HepG2 (cell line): ENCODE measurements around the gene EPB41L5. TPM values are rescaled to one million over a fixed set of nuclear protein-coding genes. Genes with fewer than 3 reads are reported as not detected.
A peak's percentile ranks its signal among the peaks of the same experiment; 100 is the strongest.

Source experiments
- ARID4A ChIP-seq: sonication (generic); formaldehyde crosslinking; IDR thresholded peaks from 2 replicates; pipeline ENCODE4 v1.5.0; 2020; ENCODE audit warnings: mild to moderate bottlenecking, missing genetic modification reagents, borderline replicate concordance
- BCL3 ChIP-seq: sonication (generic); formaldehyde crosslinking; IDR thresholded peaks from 2 replicates; pipeline ENCODE4 v1.5.1; 2020; ENCODE audit warnings: mild to moderate bottlenecking, missing genetic modification reagents, moderate library complexity
- CREBL2 ChIP-seq: sonication (generic); formaldehyde crosslinking; IDR thresholded peaks from 2 replicates; pipeline ENCODE4 v1.8.1; 2023; ENCODE audit warnings: missing genetic modification reagents, mild to moderate bottlenecking, borderline replicate concordance
- KLF13 ChIP-seq: sonication (generic); formaldehyde crosslinking; IDR thresholded peaks from 2 replicates; pipeline ENCODE4 v1.4.0; 2020; ENCODE audit warnings: mild to moderate bottlenecking, missing genetic modification reagents
- MTA1 ChIP-seq: sonication (generic); formaldehyde crosslinking; IDR thresholded peaks from 2 replicates; pipeline ENCODE4 v1.4.0; 2020; ENCODE audit warnings: missing genetic modification reagents, mild to moderate bottlenecking, borderline replicate concordance
- NFATC3 ChIP-seq: sonication (generic); formaldehyde crosslinking; IDR thresholded peaks from 2 replicates; pipeline ENCODE4 v1.5.1; 2020; ENCODE audit warnings: mild to moderate bottlenecking, missing genetic modification reagents
- SMAD1 ChIP-seq: sonication (generic); formaldehyde crosslinking; IDR thresholded peaks from 2 replicates; pipeline ENCODE4 v1.4.0; 2020; ENCODE audit warnings: missing genetic modification reagents, low read depth, mild to moderate bottlenecking, borderline replicate concordance
- ZBTB33 ChIP-seq: sonication (generic); formaldehyde crosslinking; IDR thresholded peaks from 2 replicates; pipeline ENCODE4 v1.4.0; 2020; ENCODE audit warnings: missing genetic modification reagents
- ZBTB4 ChIP-seq: sonication (generic); formaldehyde crosslinking; IDR thresholded peaks from 2 replicates; pipeline ENCODE4 v1.4.0; 2020; ENCODE audit warnings: missing genetic modification reagents, mild to moderate bottlenecking, borderline replicate concordance
- ZNF225 ChIP-seq: sonication (generic); formaldehyde crosslinking; IDR thresholded peaks from 2 replicates; pipeline ENCODE4 v1.4.0; 2020; ENCODE audit warnings: mild to moderate bottlenecking, missing genetic modification reagents
- ZNF230 ChIP-seq: sonication (generic); formaldehyde crosslinking; IDR thresholded peaks from 2 replicates; pipeline ENCODE4 v1.4.0; 2020; ENCODE audit warnings: mild to moderate bottlenecking, missing genetic modification reagents
- ZNF274 ChIP-seq: sonication (generic); formaldehyde crosslinking; IDR thresholded peaks from 2 replicates; pipeline ENCODE4 v1.5.1; 2020; ENCODE audit warnings: mild to moderate bottlenecking, missing genetic modification reagents
- ZNF44 ChIP-seq: sonication (generic); formaldehyde crosslinking; IDR thresholded peaks from 2 replicates; pipeline ENCODE4 v1.5.1; 2020; ENCODE audit warnings: mild to moderate bottlenecking, missing genetic modification reagents
- ZNF598 ChIP-seq: sonication (generic); formaldehyde crosslinking; IDR thresholded peaks from 2 replicates; pipeline ENCODE4 v1.5.1; 2020; ENCODE audit warnings: mild to moderate bottlenecking, missing genetic modification reagents, borderline replicate concordance
- ZNF619 ChIP-seq: sonication (generic); formaldehyde crosslinking; IDR thresholded peaks from 2 replicates; pipeline ENCODE4 v1.4.0; 2020; ENCODE audit warnings: mild to moderate bottlenecking, missing genetic modification reagents
- ZNF891 ChIP-seq: sonication (generic); formaldehyde crosslinking; IDR thresholded peaks from 2 replicates; pipeline ENCODE4 v1.5.0; 2020; ENCODE audit warnings: mild to moderate bottlenecking, missing genetic modification reagents
- polyA plus RNA-seq, 8 experiments: library from polyadenylated mRNA; depleted of rRNA in 3 of 8; stranded (reverse) in 7 of 8; unstranded in 1 of 8; fragments of >200 nt; fragmentation: Illumina TruSeq in 4 of 8; extraction: Trizol in 4 of 8; gene quantifications; 2 replicates each; pipeline versions ENCODE4 v1.2.1 to v1.2.3, GENCODE V29; 2011 to 2016; ENCODE audit warnings: low read depth in 4 of 8, missing spikeins in 1 of 8, mixed read lengths in 1 of 8; ENCODE audit not compliant: insufficient read depth in 1 of 8
- total RNA-seq, 5 experiments: library from RNA; depleted of rRNA; stranded (reverse); fragments of >200 nt; fragmentation: Illumina TruSeq; extraction: Trizol; gene quantifications; 2 replicates each; pipeline ENCODE4 v1.2.3, GENCODE V29; 2016; ENCODE audit warnings: low read depth in 1 of 5

EPB41L5 gene
- total and polyA plus RNA-seq, 2 of the 13 experiments (the other 11 are each of a cell fraction or from before 2014, with no cell fraction given): 40.5 to 47.5 TPM

- TF ChIP-seq ARID4A (0 out of 2 replicates have a peak, but pooled peaks have one; percentile 13), ZNF230 (0 out of 2 replicates have a peak, but pooled peaks have one; percentile 61), BCL3 (CRISPR knock-in tag) (peak; percentile 57; the same call in 1 of the 2 replicates), ZNF274 (CRISPR knock-in tag) (peak; percentile 24; the same call in 1 of the 2 replicates), ZNF598 (peak; percentile 52; the same call in 1 of the 2 replicates), ZNF44 (CRISPR knock-in tag) (0 out of 2 replicates have a peak, but pooled peaks have one; percentile 33), ZNF891 (CRISPR knock-in tag) (0 out of 2 replicates have a peak, but pooled peaks have one; percentile 73), CREBL2 (CRISPR knock-in tag) (0 out of 2 replicates have a peak, but pooled peaks have one; percentile 49), ZBTB4 (0 out of 2 replicates have a peak, but pooled peaks have one; percentile 35), ZBTB33 (CRISPR knock-in tag) (peak; percentile 63; the same call in 1 of the 2 replicates), ZNF225 (CRISPR knock-in tag) (peak; percentile 47; the same call in 1 of the 2 replicates), ZNF619 (CRISPR knock-in tag) (0 out of 2 replicates have a peak, but pooled peaks have one; percentile 54), KLF13 (CRISPR knock-in tag) (0 out of 2 replicates have a peak, but pooled peaks have one; percentile 21), SMAD1 (CRISPR knock-in tag) (0 out of 2 replicates have a peak, but pooled peaks have one; percentile 47), NFATC3 (0 out of 2 replicates have a peak, but pooled peaks have one; percentile 40), MTA1 (CRISPR knock-in tag) (0 out of 2 replicates have a peak, but pooled peaks have one; percentile 38)
Observed at GRCh38 chr2:120068040-120068658, 55.3 kb downstream of the EPB41L5 start (continued).
